A549 (cell line): Measurements from ENCODE around the gene SFI1. TPM values are rescaled to one million over a fixed set of nuclear protein-coding genes. Genes with fewer than 3 reads are reported as not detected.

Experiments used
- ATAC-seq, 2 experiments: fragments of 200-7000 bp in 1 of 2; fragments of >200 bp in 1 of 2; cut with Nextera tagmentation in 1 of 2; cut with Tn5 transposase in 1 of 2; 3 replicates each; pipeline versions ENCODE4 v1.8.0 to v1.9.1; 2018 to 2020; ENCODE audit warnings: mild to moderate bottlenecking in 1 of 2, moderate library complexity in 1 of 2
- CTCF ChIA-PET: fragments of 300-600 bp; sonication (Branson Sonifier 250); formaldehyde crosslinking; extraction: SDS; loops from one replicate; lab custom pipeline; 2021; ENCODE audit warnings: antibody characterized with exemption, inconsistent platforms; lab: Yijun Ruan, JAX
- POLR2A ChIA-PET: fragments of 350-600 bp; formaldehyde crosslinking; extraction: SDS; loops from one replicate; lab custom pipeline; 2021; ENCODE audit warnings: antibody characterized with exemption, inconsistent platforms; lab: Yijun Ruan, JAX
- DNase-seq, 2 experiments: peaks; one replicate each; pipeline versions ENCODE4 v3.0.0 to v3.0.0-alpha.2; 2011 to 2016; ENCODE audit warnings: low read depth in 1 of 2, low spot score in 1 of 2
- FAIRE-seq: peaks from 2 replicates; lab custom pipeline; 2011; peaks lifted over from hg19 to GRCh38; lab: Jason Lieb, UNC
- H3K27ac ChIP-seq, 2 experiments: fragments of >200 bp; sonication (Bioruptor Twin); formaldehyde crosslinking; 3 replicates each; pipeline ENCODE4 v1.5.1; 2016 to 2017
- H3K4me1 ChIP-seq: fragments of >200 bp; sonication (Bioruptor Twin); formaldehyde crosslinking; 3 replicates; pipeline ENCODE4 v1.6.1; 2016
- H3K4me2 ChIP-seq: fragments of >200 bp; sonication (Bioruptor Twin); formaldehyde crosslinking; 3 replicates; pipeline ENCODE4 v1.6.1; 2016
- H3K4me3 ChIP-seq: fragments of >200 bp; sonication (Bioruptor Twin); formaldehyde crosslinking; 3 replicates; pipeline ENCODE4 v1.5.1; 2016
- H3K9me3 ChIP-seq: fragments of >200 bp; sonication (Bioruptor Twin); formaldehyde crosslinking; 3 replicates; pipeline ENCODE4 v1.6.1; 2016
- CEBPB ChIP-seq, 2 experiments: fragments of >200 bp in 1 of 2; sonication (Bioruptor Twin) in 1 of 2; formaldehyde crosslinking in 1 of 2; IDR thresholded peaks; 2 replicates each; pipeline ENCODE4 v1.6.1; 2012 to 2016
- CHD2 ChIP-seq: fragments of 150-350 bp; IDR thresholded peaks from 2 replicates; pipeline ENCODE4 v1.6.1; 2014; ENCODE audit warnings: low read length; ENCODE audit not compliant: partially characterized antibody
- CHD4 ChIP-seq: fragments of 200-600 bp; sonication (generic); IDR thresholded peaks from 2 replicates; pipeline ENCODE4 v1.6.1; 2016; ENCODE audit warnings: antibody characterized with exemption, mild to moderate bottlenecking, borderline replicate concordance
- FOSL2 ChIP-seq, 2 experiments: fragments of 450-650 bp in 1 of 2; fragments of >200 bp in 1 of 2; sonication (Bioruptor Twin) in 1 of 2; formaldehyde crosslinking; IDR thresholded peaks; 2 replicates each; pipeline versions ENCODE4 v1.5.0 to v1.6.1; 2016 to 2020; ENCODE audit warnings: mild to moderate bottlenecking in 1 of 2, moderate library complexity in 1 of 2
- HDAC2 ChIP-seq: fragments of 200-600 bp; sonication (generic); IDR thresholded peaks from 2 replicates; pipeline ENCODE4 v1.6.1; 2016
- KDM5A ChIP-seq: fragments of 200-600 bp; sonication (generic); IDR thresholded peaks from 2 replicates; pipeline ENCODE4 v1.6.1; 2016; ENCODE audit warnings: antibody characterized with exemption, mild to moderate bottlenecking
- NFE2L2 ChIP-seq: fragments of 150-350 bp; conservative IDR thresholded peaks from 2 replicates; pipeline ENCODE4 v1.6.1; 2014; ENCODE audit warnings: low read length
- NR3C1 ChIP-seq: fragments of >200 bp; sonication (Bioruptor Twin); formaldehyde crosslinking; IDR thresholded peaks from 3 replicates; pipeline ENCODE4 v1.6.1; 2017
- PHF8 ChIP-seq: fragments of 200-600 bp; sonication (generic); IDR thresholded peaks from 2 replicates; pipeline ENCODE4 v1.6.1; 2016; ENCODE audit warnings: low read depth, mild to moderate bottlenecking, antibody characterized with exemption, moderate library complexity, borderline replicate concordance
- POLR2A ChIP-seq: IDR thresholded peaks from 2 replicates; pipeline ENCODE4 v1.6.1; 2012; ENCODE audit warnings: mild to moderate bottlenecking, low read length
- RAD21 ChIP-seq, 2 experiments: fragments of >200 bp in 1 of 2; sonication (Bioruptor Twin) in 1 of 2; formaldehyde crosslinking in 1 of 2; IDR thresholded peaks in 1 of 2; conservative IDR thresholded peaks in 1 of 2; 2 replicates in 1 of 2; 3 replicates in 1 of 2; pipeline ENCODE4 v1.6.1; 2012 to 2018; ENCODE audit warnings: inconsistent platforms in 1 of 2
- RNF2 ChIP-seq: fragments of 200-600 bp; sonication (generic); IDR thresholded peaks from 2 replicates; pipeline ENCODE4 v1.6.1; 2016; ENCODE audit warnings: low read depth, mild to moderate bottlenecking, antibody characterized with exemption, moderate library complexity, borderline replicate concordance
- SREBF2 ChIP-seq: fragments of 450-650 bp; IDR thresholded peaks from 2 replicates; pipeline ENCODE4 v1.6.1; 2014; ENCODE audit warnings: mild to moderate bottlenecking, moderate library complexity
- TFCP2L1 ChIP-seq: fragments of 250-450 bp; sonication (Bioruptor Pico); IDR thresholded peaks from 2 replicates; pipeline ENCODE4 v1.5.0; 2021; ENCODE audit warnings: mild to moderate bottlenecking
- ZC3H11A ChIP-seq: fragments of 450-650 bp; IDR thresholded peaks from 2 replicates; pipeline ENCODE4 v1.6.1; 2014; ENCODE audit warnings: antibody characterized with exemption, mild to moderate bottlenecking
- ZFP36 ChIP-seq: fragments of 450-650 bp; IDR thresholded peaks from 2 replicates; pipeline ENCODE4 v1.6.1; 2014; ENCODE audit warnings: borderline replicate concordance; ENCODE audit not compliant: partially characterized antibody
- WGBS: methylation state at CpG from one replicate; pipeline ENCODE4 v1.1.6; 2017; ENCODE audit errors: missing lambda C conversion rate; 5-methylcytosine and 5-hydroxymethylcytosine counted together
- polyA plus RNA-seq, 4 experiments: library from polyadenylated mRNA; depleted of rRNA in 3 of 4; stranded (reverse); fragments of >200 nt; fragmentation: RNase III in 1 of 4; extraction: RNeasy Plus Mini Kit Qiagen cat#74134 plus additional on column Dnase treatment in 1 of 4; gene quantifications; 2 replicates in 3 of 4; 3 replicates in 1 of 4; pipeline ENCODE4 v1.2.3, GENCODE V29; 2011 to 2017
- TF ChIP-seq, protein P1 (sequence below): fragments of >200 bp; sonication (Bioruptor Twin); formaldehyde crosslinking; IDR thresholded peaks from 3 replicates; pipeline ENCODE4 v1.5.1; 2016
- TF ChIP-seq, protein P2 (sequence below): fragments of 450-650 bp; IDR thresholded peaks from 2 replicates; pipeline ENCODE4 v1.6.1; 2014; ENCODE audit warnings: antibody characterized with exemption
- TF ChIP-seq, protein P3 (sequence below): fragments of 250-450 bp; sonication (Bioruptor Pico); IDR thresholded peaks from 2 replicates; pipeline ENCODE4 v1.5.0; 2021; ENCODE audit warnings: mild to moderate bottlenecking, moderate library complexity, borderline replicate concordance
- TF ChIP-seq, protein P4 (sequence below): fragments of 200-600 bp; sonication (generic); IDR thresholded peaks from 2 replicates; pipeline ENCODE4 v1.6.1; 2016; ENCODE audit warnings: antibody characterized with exemption, mild to moderate bottlenecking, moderate library complexity

SFI1 gene
- polyA plus RNA-seq, 2 of the 4 experiments (the other 2 are of a cell fraction): 6.8 to 17.9 TPM

DNA sequence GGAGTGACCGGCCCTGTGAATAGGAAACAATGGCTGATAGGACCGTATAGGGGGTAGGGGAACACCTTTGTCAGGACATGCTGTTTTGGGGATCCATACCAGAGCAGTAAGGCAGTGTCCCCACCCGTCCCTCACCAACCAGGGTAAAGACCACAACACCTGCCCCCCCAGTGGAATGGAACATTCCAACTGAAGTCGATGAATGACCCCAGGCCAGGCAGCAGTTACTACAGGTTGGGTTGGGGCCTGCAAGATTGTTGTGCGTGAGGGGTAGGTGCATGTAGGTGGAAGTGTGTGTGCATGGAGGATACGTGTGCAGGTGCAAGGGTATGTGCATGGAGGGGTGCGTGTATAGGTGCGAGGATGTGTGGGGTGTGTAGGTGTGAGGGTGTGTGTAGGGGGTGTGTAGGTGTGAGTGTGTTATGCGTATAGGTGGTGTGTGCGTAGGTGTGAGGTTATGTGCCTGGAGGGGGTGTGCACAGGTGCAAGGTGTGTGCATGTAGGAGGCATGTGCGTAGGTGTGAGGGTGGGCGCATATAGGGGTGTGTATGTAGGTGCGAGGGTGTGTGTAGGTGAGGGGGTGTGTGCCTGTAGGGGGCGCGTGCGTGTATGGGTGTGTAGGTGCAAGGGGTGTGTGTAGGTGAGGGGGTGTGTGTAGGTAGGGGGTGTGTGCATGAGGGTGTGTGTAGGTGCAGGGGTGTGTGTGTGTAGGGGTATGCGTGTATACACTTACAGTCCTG is 132.8 kb downstream of the SFI1 start:
- DNase-seq: no peak
- TF ChIP-seq SREBF2 (no peak), CHD4 (no peak), RNF2 (no peak), NR3C1 (no peak), RAD21 (conservative IDR thresholded peaks at IDR 0.05 in 1 of 2, IDR thresholded peaks at IDR 0.05 in 1 of 2) (no peak), HDAC2 (no peak)
- TF ChIP-seq, protein P1, sequence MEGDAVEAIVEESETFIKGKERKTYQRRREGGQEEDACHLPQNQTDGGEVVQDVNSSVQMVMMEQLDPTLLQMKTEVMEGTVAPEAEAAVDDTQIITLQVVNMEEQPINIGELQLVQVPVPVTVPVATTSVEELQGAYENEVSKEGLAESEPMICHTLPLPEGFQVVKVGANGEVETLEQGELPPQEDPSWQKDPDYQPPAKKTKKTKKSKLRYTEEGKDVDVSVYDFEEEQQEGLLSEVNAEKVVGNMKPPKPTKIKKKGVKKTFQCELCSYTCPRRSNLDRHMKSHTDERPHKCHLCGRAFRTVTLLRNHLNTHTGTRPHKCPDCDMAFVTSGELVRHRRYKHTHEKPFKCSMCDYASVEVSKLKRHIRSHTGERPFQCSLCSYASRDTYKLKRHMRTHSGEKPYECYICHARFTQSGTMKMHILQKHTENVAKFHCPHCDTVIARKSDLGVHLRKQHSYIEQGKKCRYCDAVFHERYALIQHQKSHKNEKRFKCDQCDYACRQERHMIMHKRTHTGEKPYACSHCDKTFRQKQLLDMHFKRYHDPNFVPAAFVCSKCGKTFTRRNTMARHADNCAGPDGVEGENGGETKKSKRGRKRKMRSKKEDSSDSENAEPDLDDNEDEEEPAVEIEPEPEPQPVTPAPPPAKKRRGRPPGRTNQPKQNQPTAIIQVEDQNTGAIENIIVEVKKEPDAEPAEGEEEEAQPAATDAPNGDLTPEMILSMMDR: no peak
- ChIA-PET CTCF (interaction anchor here (2.4 kb wide), 1 partner anchor 8 kb away, joined by 10 read pairs; no protein-coding TSS in a partner anchor), POLR2A (no interaction called here)
- 86% methylated on average over 16 of the region's 17 CpGs for WGBS
- Histone ChIP-seq H3K9me3 (no peaks in the 10 kb centered on the region), H3K4me2 (peak overlapping the region; percentile 80), H3K4me1 (peaks cover 10% of the 10 kb centered on the region; the same call in 1 of the 3 replicates), H3K27ac (no peak overlapping the region; a peak in 1 of 6 replicates), H3K4me3 (peak overlapping the region; percentile 96; the same call in 1 of the 3 replicates)
- ATAC-seq: no peak
- FAIRE-seq: no peak

DNA sequence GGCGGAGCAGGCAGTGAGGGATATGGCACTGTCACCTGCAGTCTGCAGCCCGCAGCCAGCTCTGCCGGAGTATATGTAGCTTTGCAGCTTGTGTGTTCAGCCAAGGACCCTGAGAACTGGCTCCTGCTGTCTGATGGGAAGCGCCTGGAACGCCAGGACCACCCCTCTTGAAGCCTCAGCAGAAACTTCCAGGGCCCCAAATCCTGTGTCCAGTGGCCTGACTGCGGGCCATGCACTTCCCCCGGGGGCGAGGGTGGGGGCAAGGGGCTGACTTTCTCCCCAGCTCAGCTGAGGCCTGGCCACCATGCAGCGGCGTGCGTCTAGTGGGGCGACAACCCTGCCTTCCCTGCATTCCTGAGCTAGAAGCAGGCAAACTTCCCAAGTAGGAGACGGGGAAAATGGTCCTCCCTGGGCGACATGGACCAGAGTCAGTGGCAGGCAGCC is 133.4 kb downstream of the SFI1 start:
- Histone ChIP-seq H3K4me1 (peaks cover 10% of the 10 kb centered on the region; the same call in 1 of the 3 replicates), H3K4me2 (peak overlapping the region; percentile 80), H3K4me3 (peak overlapping the region; percentile 96), H3K27ac (peak overlapping the region; percentile 92 to 99), H3K9me3 (no peaks in the 10 kb centered on the region)
- ChIA-PET POLR2A (interaction anchor here (0.9 to 1.7 kb wide), 2 partner anchors 32 to 283 kb away, joined by 4 read pairs; partner anchors contain the start of genes PATZ1 and PISD), CTCF (interaction anchor here (0.7 to 2.4 kb wide), 5 partner anchors 9 to 73 kb away, joined by 3 to 10 read pairs (median 3); no protein-coding TSS in a partner anchor)
- ATAC-seq (no peak), FAIRE-seq (no peak), DNase-seq (no peak)
- TF ChIP-seq CHD2: no peak
- no peak for TF ChIP-seq ZC3H11A
- TF ChIP-seq POLR2A: no peak
- WGBS: 45% methylated on average over 8 of the region's 14 CpGs

DNA sequence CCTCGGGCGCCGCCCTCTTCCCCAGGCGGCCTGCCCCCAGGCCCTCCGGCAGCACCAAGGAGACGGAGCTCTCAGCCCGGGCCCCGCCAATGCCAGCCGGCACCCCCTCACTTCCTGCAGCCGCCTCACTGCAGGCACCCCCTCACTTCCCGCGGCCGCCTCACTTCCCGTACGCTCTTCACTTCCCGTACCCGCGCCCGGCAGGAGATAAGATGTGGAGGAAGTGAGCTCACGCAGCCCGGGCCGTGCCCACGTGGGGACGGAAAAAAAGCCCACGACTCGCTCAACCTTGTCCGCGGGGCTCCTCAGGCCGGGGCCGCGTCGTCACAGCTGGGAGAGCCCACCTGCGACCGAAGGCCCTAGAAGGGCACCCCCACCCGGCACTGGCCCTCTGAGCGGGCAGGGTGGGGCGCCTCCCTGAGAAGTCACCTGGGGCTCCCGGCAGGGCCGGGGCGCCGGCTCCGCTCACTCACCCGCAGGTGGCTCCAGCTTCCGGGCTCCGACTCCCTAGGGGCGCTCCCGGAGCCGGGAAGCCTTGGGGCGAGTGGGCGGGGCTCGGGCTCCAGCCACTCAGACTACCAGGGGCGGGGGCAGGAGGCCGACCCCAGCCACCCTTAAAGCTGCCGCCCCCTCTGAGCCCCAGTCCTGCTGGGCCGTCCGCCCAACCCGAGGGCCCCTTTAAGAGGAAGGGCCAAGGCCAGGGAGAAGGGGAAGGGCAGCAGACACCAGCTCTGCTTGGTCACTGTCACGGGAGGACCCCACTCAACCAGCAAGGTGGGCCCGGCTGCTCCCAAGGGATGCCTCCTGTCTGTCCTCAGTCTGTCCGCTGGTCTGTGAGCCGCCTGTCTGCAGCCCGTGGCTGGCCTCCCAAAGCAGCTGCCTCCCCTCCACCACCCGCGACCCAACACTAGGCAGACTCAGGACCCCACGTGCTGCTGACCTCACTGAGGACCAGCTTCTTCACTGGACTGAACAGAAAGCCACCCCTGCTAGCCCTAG is 134.3 kb downstream of the SFI1 start:
- ChIA-PET CTCF (interaction anchor here (0.6 to 2.4 kb wide), 6 partner anchors 10 to 159 kb away, joined by 3 to 10 read pairs (median 3); no protein-coding TSS in a partner anchor), POLR2A (interaction anchor here (0.9 to 1.7 kb wide), 2 partner anchors 32 to 284 kb away, joined by 4 read pairs; partner anchors contain the start of genes PATZ1 and PISD)
- H3K4me2 ChIP-seq: peak overlapping the region; percentile 80
- H3K4me1 ChIP-seq: peaks cover 10% of the 10 kb centered on the region; the same call in 1 of the 3 replicates
- ATAC-seq: peak; percentile 67 to 86
- H3K27ac ChIP-seq: peak overlapping the region; percentile 92 to 99
- peak overlapping the region; percentile 96 for H3K4me3 ChIP-seq
- FAIRE-seq: no peak
- 40% methylated on average over 8 of the region's 65 CpGs for WGBS
- DNase-seq: peak; percentile 44 to 61
- H3K9me3 ChIP-seq: no peaks in the 10 kb centered on the region
- TF ChIP-seq TFCP2L1 (CRISPR knock-in tag) (no peak), KDM5A (no peak), CEBPB (IDR thresholded peaks at IDR 0.05) (no peak), NFE2L2 (no peak), PHF8 (no peak), FOSL2 (IDR thresholded peaks at IDR 0.05) (no peak), FOSL2 (CRISPR knock-in tag; IDR thresholded peaks at IDR 0.05) (no peak), ZFP36 (no peak), ZC3H11A (no peak)
- TF ChIP-seq, protein P2, sequence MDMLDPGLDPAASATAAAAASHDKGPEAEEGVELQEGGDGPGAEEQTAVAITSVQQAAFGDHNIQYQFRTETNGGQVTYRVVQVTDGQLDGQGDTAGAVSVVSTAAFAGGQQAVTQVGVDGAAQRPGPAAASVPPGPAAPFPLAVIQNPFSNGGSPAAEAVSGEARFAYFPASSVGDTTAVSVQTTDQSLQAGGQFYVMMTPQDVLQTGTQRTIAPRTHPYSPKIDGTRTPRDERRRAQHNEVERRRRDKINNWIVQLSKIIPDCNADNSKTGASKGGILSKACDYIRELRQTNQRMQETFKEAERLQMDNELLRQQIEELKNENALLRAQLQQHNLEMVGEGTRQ: peak; percentile 44
- TF ChIP-seq, protein P3, sequence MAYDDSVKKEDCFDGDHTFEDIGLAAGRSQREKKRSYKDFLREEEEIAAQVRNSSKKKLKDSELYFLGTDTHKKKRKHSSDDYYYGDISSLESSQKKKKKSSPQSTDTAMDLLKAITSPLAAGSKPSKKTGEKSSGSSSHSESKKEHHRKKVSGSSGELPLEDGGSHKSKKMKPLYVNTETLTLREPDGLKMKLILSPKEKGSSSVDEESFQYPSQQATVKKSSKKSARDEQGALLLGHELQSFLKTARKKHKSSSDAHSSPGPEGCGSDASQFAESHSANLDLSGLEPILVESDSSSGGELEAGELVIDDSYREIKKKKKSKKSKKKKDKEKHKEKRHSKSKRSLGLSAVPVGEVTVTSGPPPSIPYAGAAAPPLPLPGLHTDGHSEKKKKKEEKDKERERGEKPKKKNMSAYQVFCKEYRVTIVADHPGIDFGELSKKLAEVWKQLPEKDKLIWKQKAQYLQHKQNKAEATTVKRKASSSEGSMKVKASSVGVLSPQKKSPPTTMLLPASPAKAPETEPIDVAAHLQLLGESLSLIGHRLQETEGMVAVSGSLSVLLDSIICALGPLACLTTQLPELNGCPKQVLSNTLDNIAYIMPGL (CRISPR knock-in tag): no peak
- TF ChIP-seq, protein P4, sequence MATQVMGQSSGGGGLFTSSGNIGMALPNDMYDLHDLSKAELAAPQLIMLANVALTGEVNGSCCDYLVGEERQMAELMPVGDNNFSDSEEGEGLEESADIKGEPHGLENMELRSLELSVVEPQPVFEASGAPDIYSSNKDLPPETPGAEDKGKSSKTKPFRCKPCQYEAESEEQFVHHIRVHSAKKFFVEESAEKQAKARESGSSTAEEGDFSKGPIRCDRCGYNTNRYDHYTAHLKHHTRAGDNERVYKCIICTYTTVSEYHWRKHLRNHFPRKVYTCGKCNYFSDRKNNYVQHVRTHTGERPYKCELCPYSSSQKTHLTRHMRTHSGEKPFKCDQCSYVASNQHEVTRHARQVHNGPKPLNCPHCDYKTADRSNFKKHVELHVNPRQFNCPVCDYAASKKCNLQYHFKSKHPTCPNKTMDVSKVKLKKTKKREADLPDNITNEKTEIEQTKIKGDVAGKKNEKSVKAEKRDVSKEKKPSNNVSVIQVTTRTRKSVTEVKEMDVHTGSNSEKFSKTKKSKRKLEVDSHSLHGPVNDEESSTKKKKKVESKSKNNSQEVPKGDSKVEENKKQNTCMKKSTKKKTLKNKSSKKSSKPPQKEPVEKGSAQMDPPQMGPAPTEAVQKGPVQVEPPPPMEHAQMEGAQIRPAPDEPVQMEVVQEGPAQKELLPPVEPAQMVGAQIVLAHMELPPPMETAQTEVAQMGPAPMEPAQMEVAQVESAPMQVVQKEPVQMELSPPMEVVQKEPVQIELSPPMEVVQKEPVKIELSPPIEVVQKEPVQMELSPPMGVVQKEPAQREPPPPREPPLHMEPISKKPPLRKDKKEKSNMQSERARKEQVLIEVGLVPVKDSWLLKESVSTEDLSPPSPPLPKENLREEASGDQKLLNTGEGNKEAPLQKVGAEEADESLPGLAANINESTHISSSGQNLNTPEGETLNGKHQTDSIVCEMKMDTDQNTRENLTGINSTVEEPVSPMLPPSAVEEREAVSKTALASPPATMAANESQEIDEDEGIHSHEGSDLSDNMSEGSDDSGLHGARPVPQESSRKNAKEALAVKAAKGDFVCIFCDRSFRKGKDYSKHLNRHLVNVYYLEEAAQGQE: no peak
